Skeletal muscle satellite cell (primary cell): Measurements from ENCODE around the gene ANKRD24.
"Not testable (repeated sequence)": the region's sequence is repeated elsewhere in the genome, so short reads cannot be mapped to it uniquely, and the experiment has no call there.

Experiments
- H3K27me3 ChIP-seq: 2 replicates; pipeline ENCODE4 v1.7.0; 2013; ENCODE audit warnings: low read length; ENCODE audit not compliant: control insufficient read depth, insufficient read depth
- H3K36me3 ChIP-seq: 2 replicates; pipeline ENCODE4 v1.7.0; 2013; ENCODE audit warnings: mild to moderate bottlenecking, control low read depth, low read length; ENCODE audit not compliant: insufficient read depth
- H3K4me1 ChIP-seq: 2 replicates; pipeline ENCODE4 v1.7.0; 2013; ENCODE audit warnings: low read length; ENCODE audit not compliant: control insufficient read depth, insufficient read depth
- H3K4me2 ChIP-seq: 2 replicates; pipeline ENCODE4 v1.7.0; 2013; ENCODE audit warnings: mild to moderate bottlenecking, low read length
- H3K4me3 ChIP-seq: 2 replicates; pipeline ENCODE4 v1.7.0; 2013; ENCODE audit warnings: low read length
- H3K9ac ChIP-seq: 2 replicates; pipeline ENCODE4 v1.7.0; 2013; ENCODE audit warnings: mild to moderate bottlenecking, low read depth, low read length, moderate library complexity
- H3K9me3 ChIP-seq: replicated peaks from 2 replicates; pipeline ENCODE4 v1.7.0; 2013; ENCODE audit warnings: mild to moderate bottlenecking, control low read depth, low read length

Gene ANKRD24

GRCh38 chr19:4267101-4267900 is 84.8 kb downstream of the ANKRD24 start:
- Histone ChIP-seq H3K4me1 (no peaks in the 10 kb centered on the region), H3K9me3 (no peaks in the 10 kb centered on the region), H3K9ac (no peak overlapping the region), H3K36me3 (peaks cover 30% of the 10 kb centered on the region), H3K27me3 (no peaks in the 10 kb centered on the region), H3K4me3 (no peak overlapping the region), H3K4me2 (no peak overlapping the region)

GRCh38 chr19:4267901-4268815 is 85.7 kb downstream of the ANKRD24 start:
- Histone ChIP-seq H3K9me3 (no peaks in the 10 kb centered on the region), H3K27me3 (no peaks in the 10 kb centered on the region), H3K4me1 (no peaks in the 10 kb centered on the region), H3K4me3 (no peak overlapping the region), H3K4me2 (no peak overlapping the region), H3K9ac (no peak overlapping the region), H3K36me3 (peaks cover 28% of the 10 kb centered on the region)

GRCh38 chr19:4268816-4269430 is 86.4 kb downstream of the ANKRD24 start:
- Histone ChIP-seq H3K4me3 (no peak overlapping the region), H3K36me3 (peaks cover 27% of the 10 kb centered on the region), H3K4me2 (no peak overlapping the region), H3K9me3 (no peaks in the 10 kb centered on the region), H3K27me3 (no peaks in the 10 kb centered on the region), H3K4me1 (no peaks in the 10 kb centered on the region), H3K9ac (no peak overlapping the region)

GRCh38 chr19:4272894-4273293 is 90.4 kb downstream of the ANKRD24 start:
- H3K4me2 ChIP-seq: no peak overlapping the region
- peaks cover 18% of the 10 kb centered on the region for H3K36me3 ChIP-seq
- H3K9ac ChIP-seq: no peak overlapping the region
- H3K4me1 ChIP-seq: no peaks in the 10 kb centered on the region
- H3K9me3 ChIP-seq: no peaks in the 10 kb centered on the region
- H3K27me3 ChIP-seq: peaks cover 3% of the 10 kb centered on the region
- H3K4me3 ChIP-seq: no peak overlapping the region

GRCh38 chr19:4274321-4274686 is 91.8 kb downstream of the ANKRD24 start:
- H3K9me3 ChIP-seq, H3K27me3 ChIP-seq, H3K36me3 ChIP-seq, H3K4me1 ChIP-seq, H3K4me3 ChIP-seq, H3K4me2 ChIP-seq, H3K9ac ChIP-seq: not testable (repeated sequence)
